BJ (cell line): ENCODE measurements around the gene WFIKKN1. TPM values are rescaled to one million over a fixed set of nuclear protein-coding genes. Genes with fewer than 3 reads are reported as not detected.

Source experiments
- CTCF ChIA-PET: fragments of 350-600 bp; formaldehyde crosslinking; extraction: SDS; loops from one replicate; lab custom pipeline; 2021; ENCODE audit warnings: antibody characterized with exemption, inconsistent platforms; lab: Yijun Ruan, JAX
- POLR2A ChIA-PET: fragments of 300-600 bp; sonication (Branson Sonifier 250); formaldehyde crosslinking; extraction: SDS; loops from one replicate; lab custom pipeline; 2021; ENCODE audit warnings: antibody characterized with exemption; lab: Charles Lee
- DNase-seq: peaks from one replicate; pipeline ENCODE4 v3.0.0-alpha.2; 2011; ENCODE audit warnings: low read depth
- H3K27me3 ChIP-seq: 2 replicates; pipeline ENCODE4 v1.6.0; 2011; ENCODE audit warnings: low read length; ENCODE audit not compliant: control insufficient read depth, insufficient read depth
- H3K36me3 ChIP-seq: 2 replicates; pipeline ENCODE4 v1.5.1; 2011; ENCODE audit warnings: low read length; ENCODE audit not compliant: control insufficient read depth, insufficient read depth
- H3K4me3 ChIP-seq: 2 replicates; pipeline ENCODE4 v1.5.1; 2011; ENCODE audit warnings: low read depth, mild to moderate bottlenecking, control low read depth, low read length
- polyA plus RNA-seq: library from polyadenylated mRNA; depleted of rRNA; stranded (reverse); fragments of >200 nt; gene quantifications from 2 replicates; pipeline ENCODE4 v1.2.3, GENCODE V29; 2011
- TF ChIP-seq, protein P1 (sequence below): IDR thresholded peaks from 2 replicates; pipeline ENCODE4 v1.5.1; 2011; ENCODE audit warnings: low read depth, mild to moderate bottlenecking, control low read depth, inconsistent platforms, low read length, moderate library complexity; ENCODE audit not compliant: insufficient read depth

The WFIKKN1 gene
- polyA plus RNA-seq, 1 experiment: not detected

DNA sequence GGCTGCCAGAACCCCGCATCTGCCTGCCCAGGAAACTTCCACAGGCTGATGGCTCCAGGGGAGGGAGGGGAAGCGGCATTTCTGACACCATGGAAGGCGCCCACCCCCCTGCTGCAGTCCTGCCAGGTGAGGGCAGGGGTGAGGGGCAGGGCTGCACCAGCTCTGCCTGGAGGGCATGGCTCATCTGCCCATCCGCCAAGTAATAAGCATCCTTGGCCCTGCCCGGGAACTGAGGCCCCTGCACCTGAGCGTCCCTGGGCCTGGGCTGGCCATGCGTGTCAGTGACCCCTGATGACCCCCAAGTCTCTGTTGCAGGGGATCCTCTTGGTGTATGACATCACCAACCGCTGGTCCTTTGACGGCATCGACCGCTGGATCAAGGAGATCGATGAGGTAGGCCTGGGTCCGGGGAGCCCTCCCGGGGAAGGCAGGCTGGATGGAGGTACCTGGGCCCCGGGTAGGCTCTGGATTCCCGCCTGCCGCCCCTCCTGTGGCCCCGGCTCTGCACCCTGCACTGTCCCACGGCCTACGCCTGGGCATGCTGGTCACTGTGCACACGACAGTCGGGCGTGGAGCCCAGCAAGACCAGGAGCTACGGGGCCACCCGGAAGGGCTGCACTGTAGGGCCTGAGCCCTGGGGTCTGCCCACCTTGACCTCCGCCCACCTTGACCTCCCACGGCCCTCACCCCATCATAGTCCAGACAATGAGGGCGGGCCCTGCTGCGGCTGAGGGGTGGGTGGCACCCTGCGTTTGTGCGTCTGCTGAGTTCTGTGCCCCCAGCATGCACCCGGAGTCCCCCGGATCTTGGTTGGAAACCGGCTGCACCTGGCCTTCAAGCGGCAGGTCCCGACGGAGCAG lies 5.4 kb upstream of the WFIKKN1 start:
- Histone ChIP-seq H3K4me3 (no peak overlapping the region), H3K27me3 (no peaks in the 10 kb centered on the region), H3K36me3 (peaks cover 5% of the 10 kb centered on the region)
- TF ChIP-seq, protein P1, sequence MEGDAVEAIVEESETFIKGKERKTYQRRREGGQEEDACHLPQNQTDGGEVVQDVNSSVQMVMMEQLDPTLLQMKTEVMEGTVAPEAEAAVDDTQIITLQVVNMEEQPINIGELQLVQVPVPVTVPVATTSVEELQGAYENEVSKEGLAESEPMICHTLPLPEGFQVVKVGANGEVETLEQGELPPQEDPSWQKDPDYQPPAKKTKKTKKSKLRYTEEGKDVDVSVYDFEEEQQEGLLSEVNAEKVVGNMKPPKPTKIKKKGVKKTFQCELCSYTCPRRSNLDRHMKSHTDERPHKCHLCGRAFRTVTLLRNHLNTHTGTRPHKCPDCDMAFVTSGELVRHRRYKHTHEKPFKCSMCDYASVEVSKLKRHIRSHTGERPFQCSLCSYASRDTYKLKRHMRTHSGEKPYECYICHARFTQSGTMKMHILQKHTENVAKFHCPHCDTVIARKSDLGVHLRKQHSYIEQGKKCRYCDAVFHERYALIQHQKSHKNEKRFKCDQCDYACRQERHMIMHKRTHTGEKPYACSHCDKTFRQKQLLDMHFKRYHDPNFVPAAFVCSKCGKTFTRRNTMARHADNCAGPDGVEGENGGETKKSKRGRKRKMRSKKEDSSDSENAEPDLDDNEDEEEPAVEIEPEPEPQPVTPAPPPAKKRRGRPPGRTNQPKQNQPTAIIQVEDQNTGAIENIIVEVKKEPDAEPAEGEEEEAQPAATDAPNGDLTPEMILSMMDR: no peak
- ChIA-PET CTCF (no interaction called here), POLR2A (no interaction called here)
- DNase-seq: no peak

DNA sequence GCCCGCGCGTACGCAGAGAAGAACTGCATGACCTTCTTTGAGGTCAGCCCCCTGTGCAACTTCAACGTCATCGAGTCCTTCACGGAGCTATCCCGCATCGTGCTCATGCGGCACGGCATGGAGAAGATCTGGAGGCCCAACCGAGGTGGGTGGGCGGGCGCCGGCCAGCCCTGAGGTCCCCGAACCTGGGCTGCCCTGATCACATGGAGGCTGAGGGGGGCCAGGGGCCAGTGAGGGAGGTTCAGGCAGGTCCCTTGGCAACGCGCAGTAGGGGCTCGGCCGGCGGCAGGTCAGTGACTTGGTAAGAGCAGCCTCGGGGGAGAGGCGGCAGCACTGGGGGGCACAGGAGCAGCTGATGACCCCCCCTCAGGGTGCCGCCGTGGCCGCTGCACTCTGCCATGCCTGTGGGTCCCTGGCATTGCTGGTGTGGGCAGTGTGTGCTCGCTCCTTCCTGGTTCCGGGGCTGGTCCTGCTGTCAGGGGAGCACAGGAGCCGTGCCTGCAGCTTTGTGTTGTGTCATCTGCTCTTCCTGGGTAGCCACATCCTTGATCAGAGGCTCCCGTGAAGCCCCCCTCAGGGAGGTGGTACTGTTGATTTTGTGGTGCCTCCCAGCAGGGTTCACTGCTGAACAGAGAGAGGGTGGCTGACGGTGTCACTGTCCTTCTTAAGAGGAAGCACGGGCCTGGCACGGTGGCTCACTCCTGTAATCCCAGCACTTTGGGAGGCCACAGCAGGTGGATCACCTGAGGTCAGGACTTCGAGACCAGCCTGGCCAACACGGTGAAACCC lies 4.6 kb upstream of the WFIKKN1 start:
- TF ChIP-seq, protein P1: no peak
- ChIA-PET CTCF (no interaction called here), POLR2A (no interaction called here)
- Histone ChIP-seq H3K36me3 (peaks cover 5% of the 10 kb centered on the region), H3K27me3 (no peaks in the 10 kb centered on the region), H3K4me3 (no peak overlapping the region)
- DNase-seq: no peak

DNA sequence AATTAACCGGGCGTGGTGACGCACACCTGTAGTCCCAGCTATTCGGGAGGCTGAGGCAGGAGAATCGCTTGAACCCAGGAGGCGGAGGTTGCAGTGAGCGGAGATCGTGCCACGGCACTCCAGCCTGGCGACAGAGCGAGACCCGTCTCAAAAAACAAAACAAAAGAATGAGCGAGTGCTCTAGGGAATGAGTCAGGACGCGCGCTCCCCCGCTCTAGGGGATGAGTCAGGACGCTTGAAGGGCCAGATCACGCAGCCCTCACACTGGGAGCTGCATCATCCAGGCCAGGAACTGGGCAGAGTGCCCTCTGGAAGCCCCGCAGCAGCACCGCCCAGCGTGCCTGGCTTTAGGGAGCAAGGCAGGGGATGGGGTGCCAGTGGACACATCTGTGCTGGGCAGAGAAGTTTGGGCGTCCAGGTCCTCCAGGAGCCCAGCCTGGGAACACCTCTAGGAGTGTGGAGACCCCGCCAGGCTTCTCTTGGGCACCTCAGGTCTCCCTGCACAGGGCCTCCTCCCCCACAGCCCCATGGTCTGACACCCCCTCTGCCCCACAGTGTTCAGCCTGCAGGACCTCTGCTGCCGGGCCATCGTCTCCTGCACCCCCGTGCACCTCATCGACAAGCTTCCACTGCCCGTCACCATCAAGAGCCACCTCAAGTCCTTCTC lies 3.9 kb upstream of the WFIKKN1 start:
- TF ChIP-seq, protein P1: no peak
- Histone ChIP-seq H3K36me3 (peaks cover 5% of the 10 kb centered on the region), H3K27me3 (no peaks in the 10 kb centered on the region), H3K4me3 (no peak overlapping the region)
- CTCF ChIA-PET: no interaction called here
- POLR2A ChIA-PET: no interaction called here
- peak; percentile 62 for DNase-seq

DNA sequence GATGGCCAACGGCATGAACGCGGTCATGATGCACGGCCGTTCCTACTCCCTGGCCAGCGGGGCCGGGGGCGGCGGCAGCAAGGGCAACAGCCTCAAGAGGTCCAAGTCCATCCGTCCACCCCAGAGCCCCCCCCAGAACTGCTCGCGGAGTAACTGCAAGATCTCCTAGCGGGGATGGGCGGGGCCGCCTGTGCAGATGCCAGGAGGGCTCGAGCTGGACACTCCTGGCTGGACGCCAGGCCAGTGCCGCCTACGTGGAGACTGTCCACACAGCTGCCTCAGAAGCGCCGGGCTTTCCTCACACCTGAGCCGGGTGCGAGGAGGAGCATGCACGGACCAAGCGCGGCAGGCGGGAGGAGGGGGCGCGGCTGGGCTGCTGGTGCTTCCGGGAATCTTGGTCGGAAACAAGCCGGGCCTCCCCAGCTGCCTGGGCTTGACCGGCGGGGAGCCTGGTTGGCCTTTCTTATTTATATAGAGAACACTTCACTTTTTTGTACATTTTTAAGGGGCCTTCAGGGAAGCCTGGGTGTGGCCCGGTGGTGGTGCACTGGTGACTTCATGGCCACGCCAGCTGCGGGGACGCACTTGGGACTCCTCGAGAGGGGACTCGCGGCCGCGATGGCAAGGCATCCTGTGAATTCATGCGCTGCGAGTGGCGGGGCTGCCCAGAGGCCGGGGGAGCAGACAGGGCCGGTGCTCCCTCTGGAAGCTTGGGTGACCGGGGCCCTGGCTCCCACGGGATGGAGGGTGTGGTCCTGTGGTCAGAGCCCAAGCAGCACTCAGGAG lies 3.1 kb upstream of the WFIKKN1 start:
- H3K4me3 ChIP-seq: no peak overlapping the region
- POLR2A ChIA-PET: no interaction called here
- DNase-seq: no peak
- H3K27me3 ChIP-seq: no peaks in the 10 kb centered on the region
- CTCF ChIA-PET: no interaction called here
- H3K36me3 ChIP-seq: peaks cover 6% of the 10 kb centered on the region
- TF ChIP-seq, protein P1: no peak
